HG03060 (cell line): ENCODE data around the gene ATG10.
"Not testable (repeated sequence)": the region's sequence is repeated elsewhere in the genome, so short reads cannot be mapped to it uniquely, and the experiment has no call there.

ENCODE experiments used
- ATAC-seq: cut with Tn5 transposase; IDR thresholded peaks from one replicate; pipeline ENCODE4 v1.9.1; 2021; ENCODE audit warnings: low read depth, moderate number of reproducible peaks; ENCODE audit not compliant: unreplicated experiment

ATG10 gene

DNA sequence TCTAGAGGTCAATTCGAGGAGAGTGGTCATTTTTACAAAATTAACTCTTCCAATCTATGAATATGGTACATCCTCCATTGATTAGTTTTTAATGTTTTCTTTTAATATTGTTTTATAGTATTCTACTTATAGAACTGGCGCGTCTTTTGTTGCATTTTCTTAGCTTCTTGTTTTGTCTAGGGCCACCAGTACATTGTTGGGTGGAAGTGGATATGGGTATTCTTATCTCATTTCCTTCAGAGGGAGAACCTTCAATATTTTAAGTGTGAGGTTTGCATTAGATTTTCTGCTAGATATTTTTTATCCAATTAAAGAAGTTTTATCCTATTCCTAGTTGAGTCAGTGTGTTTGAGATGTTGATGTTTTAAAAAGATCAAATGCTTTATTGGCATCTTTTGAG lies 236.5 kb downstream of the ATG10 start:
- no peak for ATAC-seq

DNA sequence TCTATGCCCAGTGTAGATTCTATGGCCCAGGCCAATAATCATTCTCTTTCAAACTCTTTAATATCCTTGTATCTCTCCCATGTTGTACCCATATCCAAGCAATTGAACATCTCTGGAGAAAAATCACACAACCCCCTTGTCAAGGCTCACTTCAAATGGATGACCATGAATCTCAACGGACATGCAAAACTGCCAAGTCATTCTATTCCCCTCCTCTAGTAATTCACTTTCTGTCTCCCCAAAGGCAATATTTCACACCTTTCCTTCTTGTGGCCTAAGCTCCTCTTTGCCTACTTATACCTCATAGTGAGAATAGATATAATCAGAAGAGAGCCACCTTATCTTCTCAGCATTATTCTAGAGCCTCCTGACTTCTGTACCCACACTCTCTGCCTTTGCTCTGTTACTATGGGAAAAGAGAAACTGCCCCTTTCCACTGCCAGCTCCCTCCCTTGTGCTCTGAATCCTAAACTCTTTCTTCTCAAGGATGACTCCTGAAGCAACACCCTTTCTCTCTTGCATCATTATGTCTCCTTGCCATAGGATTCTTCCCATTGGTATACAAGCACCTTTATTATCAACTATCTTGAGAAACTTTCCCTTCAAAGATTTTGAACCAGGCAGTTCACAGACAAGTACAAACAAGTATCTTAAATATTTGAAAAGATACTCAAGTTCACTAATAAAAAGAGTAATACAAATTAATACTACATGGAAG lies 240.2 kb downstream of the ATG10 start:
- no peak for ATAC-seq

DNA sequence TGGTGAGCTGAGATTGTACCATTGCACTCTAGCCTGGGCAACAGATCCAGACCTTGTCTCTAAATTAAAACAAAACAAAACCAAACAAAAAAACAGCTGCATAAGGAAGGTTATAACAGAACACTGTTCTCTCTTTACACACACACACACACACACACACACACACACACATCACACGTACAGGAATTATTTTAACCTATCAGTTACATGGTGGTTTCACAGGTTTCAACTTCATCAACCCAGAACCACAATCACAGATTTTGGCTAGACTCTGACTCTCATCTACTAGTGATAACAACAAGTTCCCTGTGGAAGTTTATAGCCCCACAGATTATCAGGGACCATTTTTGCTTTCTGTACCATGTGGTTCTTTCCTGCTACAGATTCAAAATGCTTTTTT lies 246.1 kb downstream of the ATG10 start:
- ATAC-seq: no peak

DNA sequence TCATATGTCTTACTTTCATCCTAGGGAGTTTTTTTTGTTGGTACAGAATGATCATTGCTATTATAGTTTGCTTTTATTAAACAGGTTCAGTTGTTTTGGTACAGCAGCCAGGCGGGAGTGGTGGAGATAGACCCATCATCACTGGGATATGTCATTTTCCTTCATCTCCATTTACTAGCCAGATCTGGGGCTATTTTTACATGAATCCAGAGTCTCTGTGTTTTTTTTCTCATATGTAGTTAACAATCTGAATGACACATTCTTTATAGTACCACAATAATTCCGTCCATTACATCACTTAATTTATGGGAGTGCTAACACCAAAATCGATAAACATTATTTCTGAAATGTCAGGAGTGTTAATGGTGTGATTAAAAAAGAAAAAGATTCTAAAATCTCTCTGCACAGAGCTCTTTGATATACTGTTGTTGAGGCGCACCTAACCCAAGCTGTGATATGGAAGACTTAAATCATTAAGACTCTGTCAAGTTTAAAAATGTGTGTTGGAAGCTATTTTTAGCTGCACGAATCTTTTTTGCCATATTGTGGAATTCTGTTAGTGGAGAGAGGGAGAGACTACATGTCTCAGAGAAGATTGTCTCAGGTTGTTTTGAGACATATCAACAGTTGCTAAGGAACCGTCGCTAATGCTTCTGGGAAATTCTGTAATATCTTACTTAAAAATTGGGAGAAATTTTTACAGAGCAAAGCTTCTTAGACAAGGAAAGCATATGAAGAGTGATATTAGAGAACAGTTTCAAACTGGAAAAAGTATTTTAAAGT lies 246.7 kb downstream of the ATG10 start:
- no peak for ATAC-seq

DNA sequence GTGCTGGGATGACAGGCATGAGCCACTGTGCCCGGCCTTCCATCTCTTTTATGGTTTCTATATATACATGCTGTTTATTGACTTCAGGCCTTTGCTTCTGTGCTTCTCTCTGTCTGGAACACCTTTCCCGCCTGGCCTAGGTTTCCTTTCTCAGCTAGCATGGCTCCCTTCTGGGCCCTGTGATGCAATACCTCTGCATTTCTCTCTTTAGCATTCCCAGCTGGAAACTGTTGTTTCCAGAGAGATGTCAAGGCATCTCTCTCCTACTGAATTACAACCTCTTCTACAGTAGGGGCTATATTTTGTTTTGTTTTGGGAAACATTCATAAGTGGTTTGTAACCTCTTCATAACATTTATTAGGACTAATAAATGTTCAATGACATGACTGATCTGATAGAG lies 249.2 kb downstream of the ATG10 start:
- ATAC-seq: no peak

DNA sequence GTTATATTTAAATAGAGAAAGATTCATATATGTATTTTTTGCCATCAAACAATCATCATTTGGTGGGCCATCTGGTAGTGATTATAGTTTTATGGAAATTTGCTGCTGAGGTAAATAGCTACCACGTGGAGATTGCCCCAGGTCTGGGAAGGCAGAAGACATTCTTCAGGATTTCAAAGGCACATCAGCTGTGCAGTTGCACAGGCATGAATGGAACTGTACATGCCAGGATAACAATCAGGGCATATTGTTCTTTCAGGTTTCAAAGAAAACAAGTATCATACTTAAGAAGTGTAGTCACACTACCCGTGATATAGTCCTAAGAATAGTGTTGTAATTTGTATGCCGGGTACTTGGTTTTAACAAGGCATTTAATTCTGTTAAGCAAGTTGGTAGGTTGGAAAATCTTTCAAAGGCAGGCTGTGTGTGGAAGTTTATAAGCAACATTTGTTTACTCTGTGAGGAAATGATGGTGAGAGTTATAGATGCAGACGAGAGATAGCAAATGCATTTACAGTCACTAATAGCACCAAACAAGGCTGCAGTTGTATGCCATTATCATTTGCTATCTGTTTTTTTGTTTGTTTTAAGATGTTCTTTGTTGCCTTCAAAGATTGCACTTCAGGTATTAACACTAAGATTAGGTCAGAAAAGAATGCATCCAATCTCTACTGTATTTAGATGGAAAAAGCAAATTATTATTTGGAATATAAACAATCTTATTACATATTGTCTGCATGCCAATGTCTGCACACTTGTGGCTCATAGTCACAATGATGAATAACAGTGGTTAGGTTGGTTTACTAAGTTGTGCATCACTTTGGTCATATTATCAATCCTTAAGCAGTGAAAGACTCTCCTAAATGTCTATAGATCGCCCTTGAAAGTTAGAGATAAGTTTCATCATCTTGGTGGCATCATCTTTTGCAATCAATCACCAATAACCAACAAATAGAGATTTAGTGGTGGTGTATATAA lies 251.1 kb downstream of the ATG10 start:
- no peak for ATAC-seq

DNA sequence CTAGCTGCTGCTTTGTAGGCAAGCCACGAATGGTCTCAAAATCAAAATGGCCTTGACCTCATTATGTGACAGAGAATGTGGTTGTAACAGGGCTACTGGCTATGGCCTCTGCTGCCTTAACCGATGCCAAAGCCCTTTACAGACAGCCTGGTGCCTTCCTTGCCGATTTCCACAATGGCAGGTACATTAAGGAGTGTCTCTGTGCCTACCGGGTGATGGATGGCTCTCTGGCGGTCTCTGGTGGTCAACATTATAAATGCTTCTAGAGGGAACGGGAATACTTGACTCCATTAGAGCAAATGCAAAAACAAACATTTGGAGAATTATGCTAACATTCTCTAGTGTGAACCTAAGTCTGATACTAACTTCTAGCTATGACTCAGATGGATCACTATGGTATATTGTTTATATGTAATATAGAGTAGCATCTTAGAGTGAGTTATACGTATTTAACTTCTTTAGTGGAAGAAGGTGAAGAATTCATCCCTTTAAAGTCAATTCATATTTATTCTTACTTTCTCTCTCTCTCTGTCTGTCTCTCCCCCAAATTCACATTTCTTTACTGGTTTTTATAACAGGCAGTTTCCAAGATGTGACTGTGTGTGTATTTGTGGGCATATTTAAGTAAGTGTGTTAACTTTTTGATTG lies 253.8 kb downstream of the ATG10 start:
- peak; percentile 88 for ATAC-seq

DNA sequence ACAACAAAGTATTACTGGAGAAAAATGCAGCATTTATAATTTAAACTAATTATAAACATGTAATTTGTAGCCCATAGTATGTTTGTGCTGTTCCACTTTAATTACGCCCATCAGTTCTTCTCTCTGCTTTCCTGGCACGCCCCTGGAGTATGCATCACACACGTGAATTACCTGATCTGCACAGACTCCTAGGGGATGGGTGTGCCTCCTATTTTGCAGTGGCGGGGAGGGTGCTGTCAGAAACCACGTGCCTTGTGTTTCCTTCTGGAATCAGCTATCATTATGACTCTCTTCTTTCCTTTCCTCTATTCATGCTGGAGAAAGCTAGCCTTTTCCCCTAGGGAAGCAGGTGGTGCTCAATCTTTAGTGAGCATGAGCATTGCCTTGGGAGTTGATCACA lies 263.1 kb downstream of the ATG10 start:
- no peak for ATAC-seq

DNA sequence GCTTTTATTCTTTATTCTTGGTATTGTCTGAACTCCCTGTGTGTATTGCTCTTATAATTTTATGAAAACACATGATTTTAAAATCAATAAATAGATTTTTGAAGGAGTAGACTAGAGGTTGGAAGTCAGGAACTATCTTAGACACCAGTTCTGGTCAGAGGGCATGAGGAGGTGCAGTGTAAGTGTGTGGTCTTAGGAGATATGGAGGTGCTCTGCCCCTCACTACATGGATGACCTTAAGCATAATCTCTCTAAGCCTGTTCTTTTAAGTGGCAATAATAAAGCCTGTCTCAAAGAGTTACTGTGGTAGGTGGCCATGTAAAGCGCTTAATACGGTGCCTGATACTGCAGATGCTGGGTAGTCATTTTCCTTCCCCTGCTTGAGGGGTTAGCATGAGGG lies 272.3 kb downstream of the ATG10 start:
- ATAC-seq: no peak

DNA sequence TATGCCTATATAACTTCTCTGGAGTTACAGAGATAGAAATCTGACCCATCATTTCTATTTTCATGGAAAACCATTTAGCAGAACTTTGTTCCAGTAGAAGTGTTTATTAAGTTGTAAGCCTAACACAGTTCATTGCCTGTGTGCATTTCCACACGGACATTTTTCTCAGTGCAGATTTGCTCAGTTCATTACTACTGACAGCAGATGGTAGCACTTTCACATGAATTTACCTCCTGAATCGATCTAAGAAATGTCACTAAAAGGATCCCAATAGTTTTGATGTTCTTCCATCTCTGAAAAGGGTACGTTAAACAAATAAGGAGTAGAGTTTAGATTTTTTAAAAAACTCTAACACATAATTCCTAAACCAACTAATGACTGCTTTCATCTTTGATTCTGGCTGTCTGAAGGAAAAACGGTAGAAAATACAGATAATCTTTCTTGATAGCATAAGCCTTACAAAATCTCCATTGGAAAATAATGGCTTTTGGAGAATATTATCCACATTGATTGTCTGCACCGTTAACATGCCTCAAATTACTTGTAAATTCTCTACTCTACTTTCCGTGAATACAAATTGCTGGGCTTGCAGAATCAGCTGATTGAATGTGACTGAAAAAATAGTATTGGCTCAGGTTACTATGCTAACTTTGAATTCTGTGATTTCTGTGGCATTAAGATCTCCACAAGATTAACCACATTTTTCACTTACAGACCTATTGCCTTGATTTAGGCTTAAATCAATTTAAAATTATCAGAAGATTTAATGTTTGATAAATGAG lies 273.2 kb downstream of the ATG10 start:
- no peak for ATAC-seq

DNA sequence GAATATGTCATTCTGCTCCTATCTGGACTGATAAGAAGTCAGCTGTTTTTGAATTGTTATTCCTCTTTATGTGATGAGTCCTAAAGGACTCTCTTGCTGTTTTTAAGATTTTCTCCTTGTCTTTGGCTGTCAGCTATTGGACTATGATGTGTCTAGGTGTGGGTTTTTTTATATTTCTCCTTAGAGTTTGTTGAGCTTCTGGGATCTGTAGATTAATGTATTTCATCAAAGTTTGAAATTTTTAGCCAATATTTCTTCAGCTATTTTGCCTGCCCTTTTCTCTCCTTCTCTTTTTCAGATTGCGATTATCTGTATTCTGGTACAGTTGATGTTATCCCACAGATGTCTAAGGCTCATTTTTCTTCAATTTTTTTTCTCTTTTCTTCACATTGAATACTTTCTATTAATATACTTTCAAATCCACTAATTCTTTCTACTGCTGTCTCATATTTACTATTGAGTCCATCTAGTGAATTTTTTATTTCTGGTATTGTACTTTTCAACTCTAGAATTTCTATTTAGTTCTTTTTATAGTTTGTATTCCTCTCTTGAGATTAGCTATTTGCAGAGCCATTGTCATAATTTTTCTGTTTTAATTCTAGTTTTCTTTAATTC lies 275.2 kb downstream of the ATG10 start:
- no peak for ATAC-seq

DNA sequence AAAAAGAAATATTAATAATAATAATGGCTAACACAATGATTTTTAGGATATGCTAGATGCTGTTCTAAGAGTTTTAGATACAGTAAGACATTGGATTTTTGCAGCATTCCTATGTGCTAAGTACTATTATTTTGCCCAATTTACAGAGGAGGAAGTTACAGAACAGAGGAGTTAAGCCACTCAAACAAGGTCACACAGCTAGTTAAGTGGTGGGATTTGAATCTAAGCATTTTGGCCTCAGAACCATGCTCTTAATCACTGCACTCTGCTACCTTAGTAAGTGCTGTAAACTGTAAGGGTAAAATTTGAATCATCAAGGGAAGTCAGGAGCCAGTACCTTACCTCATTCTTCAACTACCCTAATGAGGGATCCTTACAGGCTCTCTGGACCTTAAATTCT lies 280.9 kb downstream of the ATG10 start:
- no peak for ATAC-seq

DNA sequence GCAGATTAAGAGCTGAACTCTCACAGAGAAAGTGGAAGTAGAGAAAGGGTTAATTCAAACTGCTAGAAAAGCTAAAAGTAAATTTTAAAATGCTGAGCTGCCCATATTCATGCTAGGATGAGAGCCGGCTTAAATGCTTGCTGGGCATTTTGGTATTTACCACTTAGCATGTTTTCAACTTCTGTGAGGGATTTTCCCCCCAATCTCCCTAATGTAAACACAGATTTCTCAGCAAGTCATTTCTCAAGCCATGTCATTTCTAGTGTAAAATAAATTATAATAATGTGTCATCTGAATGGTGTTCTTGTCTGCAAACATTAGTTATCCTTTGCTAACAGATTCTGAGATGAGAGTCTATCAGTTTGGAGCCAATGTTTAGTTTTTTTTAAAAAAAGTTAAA lies 284.0 kb downstream of the ATG10 start:
- no peak for ATAC-seq

DNA sequence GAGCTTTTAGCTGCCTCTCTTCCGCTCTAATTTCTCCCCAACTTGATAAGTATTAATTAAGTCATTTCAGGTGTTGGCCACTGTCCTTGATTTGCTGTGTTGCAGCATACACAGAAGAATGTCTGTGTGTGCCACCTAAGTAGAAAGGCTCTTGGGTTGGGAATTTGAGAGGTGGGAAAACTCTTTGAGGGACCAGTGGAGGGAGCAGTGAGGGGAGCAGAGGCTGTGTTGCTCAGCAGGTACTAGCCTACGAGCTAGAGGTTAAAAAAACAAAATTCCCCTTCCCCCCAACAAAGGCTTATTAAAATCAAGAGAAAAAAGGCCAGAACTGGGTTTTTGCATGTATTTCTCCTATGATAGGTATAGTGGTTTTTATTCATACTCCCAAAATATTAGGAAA lies 285.4 kb downstream of the ATG10 start:
- no peak for ATAC-seq

DNA sequence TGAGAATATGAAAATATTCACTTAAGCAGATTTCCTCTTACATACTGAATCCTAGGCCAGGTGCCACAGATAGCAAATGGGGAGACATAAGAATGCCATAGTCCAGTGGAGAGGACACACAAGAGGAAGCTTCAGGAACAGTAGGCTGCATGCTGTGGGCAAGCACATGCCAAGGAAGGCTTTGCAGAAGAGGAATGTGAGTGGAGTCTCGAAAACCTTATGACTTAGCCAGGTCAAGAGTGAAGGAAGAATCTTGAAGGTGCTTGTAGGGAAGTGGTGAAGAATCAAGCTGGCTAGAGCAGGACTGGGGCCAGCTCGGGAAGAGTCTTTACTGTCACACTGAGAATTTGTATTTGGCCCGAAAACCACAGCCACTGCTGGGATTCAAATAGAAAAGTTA lies 285.9 kb downstream of the ATG10 start:
- ATAC-seq: no peak

DNA sequence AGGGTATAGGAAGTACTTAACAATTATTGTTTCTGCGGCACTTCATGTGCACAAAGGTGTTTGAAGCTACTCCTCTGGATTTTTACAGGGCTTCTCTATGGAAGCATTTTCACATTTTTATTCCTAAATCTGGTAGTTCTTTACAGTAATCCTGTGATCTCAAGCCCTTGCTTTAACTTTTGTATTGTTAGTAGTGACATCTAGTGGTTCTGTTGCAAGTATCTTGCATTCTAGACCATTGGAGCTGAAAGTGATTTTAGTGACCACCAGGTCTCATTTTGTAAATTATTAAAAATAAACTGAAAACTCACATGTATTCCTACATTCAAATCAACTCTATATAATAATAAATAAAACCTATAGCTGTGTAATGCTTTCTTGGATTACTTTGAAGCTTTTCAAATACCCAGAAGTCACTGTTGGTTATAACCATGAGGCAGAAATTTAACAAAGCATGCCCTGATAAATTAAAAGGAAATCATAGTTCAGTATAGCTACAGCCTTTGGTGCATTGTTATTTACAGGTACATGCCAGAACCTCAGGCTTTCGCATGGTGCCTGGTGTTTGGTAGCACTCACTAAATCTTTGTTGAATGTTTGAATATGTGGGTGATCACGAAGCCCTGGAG lies 287.5 kb downstream of the ATG10 start:
- ATAC-seq: no peak

DNA sequence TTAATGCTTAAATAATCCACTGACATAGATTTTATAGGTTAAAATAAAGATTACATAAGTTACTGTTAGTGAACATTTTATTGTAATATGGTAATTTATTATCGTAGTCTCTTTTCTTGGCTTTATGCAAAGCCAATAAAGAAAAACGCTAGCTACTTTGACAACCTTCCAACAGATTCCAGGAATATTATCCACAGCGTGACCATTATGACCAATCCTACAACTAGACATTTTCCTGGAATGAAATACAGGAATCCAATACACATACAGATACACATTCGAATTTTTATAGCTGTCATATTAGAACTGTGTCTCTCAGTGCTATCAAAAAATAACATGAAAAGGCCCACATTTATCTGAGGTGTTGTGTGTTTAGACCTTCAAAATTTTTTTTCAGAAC lies 293.2 kb downstream of the ATG10 start:
- ATAC-seq: no peak

DNA sequence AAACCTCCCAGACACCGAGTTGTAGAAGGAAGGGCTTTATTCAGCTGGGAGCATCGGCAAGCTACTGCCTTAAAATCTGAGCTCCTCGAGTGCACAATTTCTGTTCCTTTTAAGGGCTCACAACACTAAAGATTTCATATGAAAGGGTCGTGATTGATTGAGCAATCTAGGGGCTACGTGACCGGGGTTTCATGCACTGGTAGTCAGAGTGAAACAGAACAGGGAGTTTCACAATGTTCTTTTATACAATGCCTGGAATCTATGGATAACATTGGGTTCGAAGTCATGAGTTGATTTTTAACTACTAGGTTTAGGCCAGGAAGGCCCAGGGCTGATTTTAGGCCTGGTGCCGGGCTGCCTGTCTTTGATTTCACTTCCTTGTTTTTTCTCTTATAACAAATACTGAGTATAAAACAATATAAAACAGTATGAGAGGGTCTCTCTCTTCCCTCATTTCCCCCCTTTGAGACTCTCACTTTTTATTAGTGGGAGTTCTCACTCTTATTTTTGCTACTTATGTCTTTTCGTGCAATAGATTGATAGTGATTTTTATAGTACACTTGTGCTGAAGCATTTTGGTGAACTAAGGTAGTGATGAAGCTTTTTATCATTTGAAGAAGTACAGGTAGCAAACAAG lies 295.6 kb downstream of the ATG10 start:
- not testable (repeated sequence) for ATAC-seq
